HS-27A (cell line): ENCODE results near the gene GPC3.

ENCODE experiments used
- DNase-seq: peaks from one replicate; pipeline ENCODE4 v3.0.0-alpha.2; 2012; ENCODE audit warnings: low read depth, missing footprints

Gene GPC3

GRCh38 chrX:133497356-133497755, 488.0 kb downstream of the GPC3 start:
- DNase-seq, result no peak

GRCh38 chrX:133495464-133496391, 489.7 kb downstream of the GPC3 start:
- DNase-seq, result no peak

GRCh38 chrX:133493366-133493765, 492.0 kb downstream of the GPC3 start:
- DNase-seq, result no peak

- no peak for DNase-seq
Measured at GRCh38 chrX:133490955-133491354, 494.4 kb downstream of the GPC3 start.
